ENCODE results near the gene TSPAN5. TPM values are rescaled to one million over a fixed set of nuclear protein-coding genes. Genes with fewer than 3 reads are reported as not detected.

TSPAN5 gene
- total RNA-seq, 2 donors from 2014 or later = 7.4 to 11.8 TPM

DNA sequence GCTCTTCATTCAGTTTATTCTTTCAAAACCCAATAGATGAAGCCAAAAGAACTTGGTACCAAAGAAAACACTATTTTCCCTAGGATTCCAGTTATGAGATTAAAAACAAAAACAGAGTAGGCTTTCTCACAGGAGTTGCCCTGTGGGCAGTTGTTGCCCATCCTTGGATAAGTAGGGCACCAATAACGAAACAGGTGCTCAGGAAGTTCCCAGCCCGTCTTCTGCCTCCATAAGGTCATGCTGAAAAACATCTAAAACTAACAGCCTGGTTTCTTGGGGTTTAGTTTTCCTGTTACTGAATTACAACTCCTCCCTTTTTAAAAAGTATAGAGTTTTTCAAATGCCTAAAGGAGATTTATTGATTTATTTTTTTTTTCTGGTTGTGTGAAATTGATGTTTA is 14.7 kb downstream of the TSPAN5 start:
- TF ChIP-seq, protein P1, sequence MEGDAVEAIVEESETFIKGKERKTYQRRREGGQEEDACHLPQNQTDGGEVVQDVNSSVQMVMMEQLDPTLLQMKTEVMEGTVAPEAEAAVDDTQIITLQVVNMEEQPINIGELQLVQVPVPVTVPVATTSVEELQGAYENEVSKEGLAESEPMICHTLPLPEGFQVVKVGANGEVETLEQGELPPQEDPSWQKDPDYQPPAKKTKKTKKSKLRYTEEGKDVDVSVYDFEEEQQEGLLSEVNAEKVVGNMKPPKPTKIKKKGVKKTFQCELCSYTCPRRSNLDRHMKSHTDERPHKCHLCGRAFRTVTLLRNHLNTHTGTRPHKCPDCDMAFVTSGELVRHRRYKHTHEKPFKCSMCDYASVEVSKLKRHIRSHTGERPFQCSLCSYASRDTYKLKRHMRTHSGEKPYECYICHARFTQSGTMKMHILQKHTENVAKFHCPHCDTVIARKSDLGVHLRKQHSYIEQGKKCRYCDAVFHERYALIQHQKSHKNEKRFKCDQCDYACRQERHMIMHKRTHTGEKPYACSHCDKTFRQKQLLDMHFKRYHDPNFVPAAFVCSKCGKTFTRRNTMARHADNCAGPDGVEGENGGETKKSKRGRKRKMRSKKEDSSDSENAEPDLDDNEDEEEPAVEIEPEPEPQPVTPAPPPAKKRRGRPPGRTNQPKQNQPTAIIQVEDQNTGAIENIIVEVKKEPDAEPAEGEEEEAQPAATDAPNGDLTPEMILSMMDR (conservative IDR thresholded peaks at IDR 0.05) = no peak
- Mint-ChIP-seq H3K27me3 (ENCODE audit: insufficient read depth) (no peaks in the 10 kb centered on the region), H3K36me3 (ENCODE audit: low read depth) (no peaks in the 10 kb centered on the region), H3K27ac (no peak overlapping the region), H3K4me1 (peaks cover 7% of the 10 kb centered on the region), H3K9me3 (no peaks in the 10 kb centered on the region), H3K4me3 (no peak overlapping the region)
- Histone ChIP-seq H3K27ac (ENCODE audit: low read depth, low read length) (no peak overlapping the region), H3K27me3 (ENCODE audit: control insufficient read depth, insufficient read depth, low read length, poor library complexity, severe bottlenecking) (no peaks in the 10 kb centered on the region), H3K4me3 (ENCODE audit: low read length) (no peak overlapping the region), H3K9ac (ENCODE audit: extremely low read depth, low read length, poor library complexity, severe bottlenecking) (no peak overlapping the region), H3K4me1 (ENCODE audit: control insufficient read depth, insufficient read depth, low read length) (no peaks in the 10 kb centered on the region), H3K36me3 (ENCODE audit: control insufficient read depth, insufficient read depth, low read length) (no peaks in the 10 kb centered on the region), H3K9me3 (ENCODE audit: control insufficient read depth, low read length) (no peaks in the 10 kb centered on the region)
- no peak for DNase-seq
- 93 to 100% methylated on average over 1 to 2 of the region's 2 CpGs for WGBS, 2 experiments (ENCODE audit: insufficient coverage in 1 of 2, insufficient read length in 1 of 2)

DNA sequence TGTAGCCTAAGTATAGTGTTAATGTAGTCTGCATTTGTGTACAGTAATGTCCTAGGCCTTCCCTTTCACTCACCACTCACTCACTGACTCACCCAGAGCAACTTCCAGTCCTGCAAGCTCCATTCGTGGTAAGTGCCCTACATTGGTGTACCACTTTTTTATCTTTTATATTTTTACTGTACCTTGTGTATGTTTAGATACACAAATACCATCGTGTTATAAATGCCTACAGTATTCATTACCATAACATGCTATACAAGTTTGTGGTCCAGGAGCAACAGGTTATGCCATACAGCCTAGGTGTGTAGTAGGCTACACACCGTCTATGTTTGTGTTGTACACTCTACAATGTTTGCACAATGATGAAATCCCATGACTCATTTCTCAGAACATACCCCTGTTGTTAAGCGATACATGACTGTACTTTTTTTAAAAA is 15.4 kb downstream of the TSPAN5 start:
- no peaks in the 10 kb centered on the region for H3K27me3 Mint-ChIP-seq (ENCODE audit: insufficient read depth)
- 95 to 100% methylated on average over 2 to 4 of the region's 4 CpGs for WGBS, 2 experiments (ENCODE audit: insufficient coverage in 1 of 2, insufficient read length in 1 of 2)

DNA sequence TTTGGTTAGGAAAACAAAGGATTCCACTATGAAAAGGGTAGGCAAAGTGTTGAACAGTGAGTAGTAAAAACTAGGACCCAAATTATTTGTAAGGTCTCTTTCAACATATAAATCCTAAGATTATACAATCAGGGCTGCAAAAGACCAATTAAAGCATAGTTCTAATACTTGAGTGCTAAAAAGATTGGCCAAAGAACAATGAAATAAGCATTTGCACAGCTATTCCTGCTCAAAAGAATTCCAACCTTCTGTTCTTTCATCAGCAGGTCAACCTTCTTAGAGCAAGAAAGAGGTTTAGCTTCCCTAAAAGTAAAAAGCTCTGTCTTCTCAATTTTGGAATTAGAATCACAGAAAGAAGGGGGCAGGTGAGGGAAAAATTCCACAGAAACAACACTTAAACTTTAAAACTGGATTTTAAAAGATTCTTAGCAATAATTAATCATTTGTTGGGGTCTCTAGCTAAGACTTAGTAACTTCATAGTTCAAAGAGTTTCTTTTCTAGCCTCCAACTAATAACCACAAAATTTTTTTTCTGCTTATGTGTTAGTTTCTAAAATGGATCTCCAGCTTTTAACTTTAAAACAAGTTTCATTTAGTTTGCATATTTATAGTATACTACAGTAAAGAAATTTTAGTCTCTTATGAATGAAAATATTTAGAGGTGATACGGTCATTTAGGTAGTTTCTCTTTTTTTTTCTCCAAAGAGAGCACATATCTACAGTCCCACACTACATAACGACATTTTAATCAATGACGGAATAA is 16.3 kb downstream of the TSPAN5 start:
- no peaks in the 10 kb centered on the region for H3K27me3 ChIP-seq (ENCODE audit: control insufficient read depth, insufficient read depth, low read length, poor library complexity, severe bottlenecking)
- H3K4me3 ChIP-seq (ENCODE audit: low read length) = no peak overlapping the region
- Mint-ChIP-seq H3K27me3 (ENCODE audit: insufficient read depth) (no peaks in the 10 kb centered on the region), H3K9me3 (no peaks in the 10 kb centered on the region), H3K4me1 (peaks cover 4% of the 10 kb centered on the region), H3K4me3 (no peak overlapping the region), H3K36me3 (ENCODE audit: low read depth) (no peaks in the 10 kb centered on the region), H3K27ac (no peak overlapping the region)
- DNase-seq = no peak
- H3K27ac ChIP-seq (ENCODE audit: low read depth, low read length) = no peak overlapping the region
- H3K36me3 ChIP-seq (ENCODE audit: control insufficient read depth, insufficient read depth, low read length) = no peaks in the 10 kb centered on the region
- no peaks in the 10 kb centered on the region for H3K9me3 ChIP-seq (ENCODE audit: control insufficient read depth, low read length)
- TF ChIP-seq, protein P1 (conservative IDR thresholded peaks at IDR 0.05) = no peak
- WGBS, 2 experiments (ENCODE audit: insufficient coverage in 1 of 2, insufficient read length in 1 of 2) = 100% methylated on average over 2 to 3 of the region's 3 CpGs
- H3K9ac ChIP-seq (ENCODE audit: extremely low read depth, low read length, poor library complexity, severe bottlenecking) = no peak overlapping the region
- H3K4me1 ChIP-seq (ENCODE audit: control insufficient read depth, insufficient read depth, low read length) = no peaks in the 10 kb centered on the region

More for the DNA sequence above, 15.4 kb downstream of the TSPAN5 start:
- TF ChIP-seq, protein P1 (conservative IDR thresholded peaks at IDR 0.05) = no peak
- Mint-ChIP-seq H3K4me1 (peaks cover 4% of the 10 kb centered on the region), H3K9me3 (no peaks in the 10 kb centered on the region), H3K4me3 (no peak overlapping the region), H3K27ac (no peak overlapping the region), H3K36me3 (ENCODE audit: low read depth) (no peaks in the 10 kb centered on the region)
- no peaks in the 10 kb centered on the region for H3K9me3 ChIP-seq (ENCODE audit: control insufficient read depth, low read length)
- H3K36me3 ChIP-seq (ENCODE audit: control insufficient read depth, insufficient read depth, low read length) = no peaks in the 10 kb centered on the region
- H3K27me3 ChIP-seq (ENCODE audit: control insufficient read depth, insufficient read depth, low read length, poor library complexity, severe bottlenecking) = no peaks in the 10 kb centered on the region
- H3K27ac ChIP-seq (ENCODE audit: low read depth, low read length) = no peak overlapping the region
- H3K9ac ChIP-seq (ENCODE audit: extremely low read depth, low read length, poor library complexity, severe bottlenecking) = no peak overlapping the region
- H3K4me3 ChIP-seq (ENCODE audit: low read length) = no peak overlapping the region
- no peak for DNase-seq
- H3K4me1 ChIP-seq (ENCODE audit: control insufficient read depth, insufficient read depth, low read length) = no peaks in the 10 kb centered on the region

Measured in endodermal cell (in vitro differentiated cells).